NCI-H1048 (cell line): ENCODE measurements around the gene TM7SF3.

Source experiments
- DNase-seq: peaks from one replicate; lab custom pipeline; 2025; lab: John Stamatoyannopoulos, UW

The TM7SF3 gene

DNA sequence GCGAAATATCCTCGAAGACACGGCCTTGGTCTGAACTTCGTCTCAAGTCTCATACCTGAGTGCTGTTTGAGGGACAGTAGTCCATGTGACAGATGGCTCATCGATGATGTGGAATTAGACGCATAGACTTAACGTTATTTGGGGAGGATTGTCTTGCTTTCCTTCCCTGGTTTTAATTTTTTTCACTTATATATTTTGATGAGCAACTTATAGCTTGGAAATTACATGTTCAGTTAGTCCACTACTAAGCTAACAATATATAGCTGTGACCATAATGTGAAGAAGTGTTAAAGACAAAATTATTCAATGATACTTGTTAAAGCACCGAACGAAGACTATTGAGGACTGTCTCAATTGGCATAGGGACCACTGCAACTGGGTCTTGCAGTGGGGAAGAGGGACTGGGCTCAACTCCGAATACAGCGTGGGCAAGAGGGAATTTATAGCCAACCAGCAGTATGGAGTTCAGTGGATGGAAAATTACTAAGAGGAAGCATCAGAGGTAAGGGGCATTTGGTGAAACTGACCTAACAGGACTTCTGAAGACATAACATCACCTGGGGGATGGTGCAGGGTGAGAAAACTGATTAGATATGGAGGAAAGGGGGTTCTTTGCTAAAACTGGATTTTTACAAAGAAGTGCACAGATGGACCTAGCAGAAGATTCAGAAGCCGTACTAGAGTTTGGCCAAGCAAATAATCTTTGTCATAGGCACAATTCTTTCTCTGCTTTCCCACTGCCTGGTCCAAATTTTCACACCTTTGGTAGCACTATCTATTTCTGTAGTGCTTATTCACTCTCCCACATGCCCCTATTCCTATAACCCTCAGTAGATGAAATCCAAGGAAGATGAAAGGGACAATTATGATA lies 910 bp upstream of the TM7SF3 start:
- no peak for DNase-seq

DNA sequence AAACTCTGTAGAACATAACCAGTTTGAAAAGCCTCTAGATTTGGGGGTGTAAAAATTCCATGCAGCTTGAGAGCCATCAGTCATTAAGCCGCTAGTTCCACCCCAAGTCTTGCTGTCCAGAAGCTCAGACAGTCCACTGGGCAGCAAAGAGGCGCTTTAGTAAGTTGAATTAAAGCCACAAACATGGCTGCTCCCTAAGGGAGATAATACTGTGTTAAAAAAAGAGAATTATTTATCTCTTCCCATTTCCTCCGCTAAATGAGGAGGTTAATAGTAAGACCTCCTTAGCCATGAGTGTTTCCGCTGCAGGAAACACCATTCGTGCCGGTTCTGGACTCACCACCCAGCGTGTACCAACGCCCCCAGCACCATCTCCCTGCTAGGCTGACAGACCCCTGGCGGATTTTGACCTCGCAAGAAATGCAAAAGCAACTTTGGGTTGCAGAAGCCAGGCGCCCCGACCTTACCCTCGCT lies 536 bp downstream of the TM7SF3 start:
- DNase-seq, result no peak

DNA sequence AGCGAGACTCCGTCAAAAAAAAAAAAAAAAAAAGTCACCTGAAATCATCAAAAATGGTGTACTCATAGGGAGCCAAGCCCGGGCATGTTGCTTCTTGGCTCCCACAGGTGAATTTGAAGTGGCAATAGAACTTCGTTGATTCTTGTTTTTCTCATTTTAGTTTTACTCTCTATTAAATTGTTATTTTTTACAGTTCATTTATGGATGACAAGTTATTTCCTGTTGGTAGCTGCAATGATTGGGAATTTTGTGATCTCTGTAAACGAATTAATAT lies 1.3 kb downstream of the TM7SF3 start:
- DNase-seq, result no peak

DNA sequence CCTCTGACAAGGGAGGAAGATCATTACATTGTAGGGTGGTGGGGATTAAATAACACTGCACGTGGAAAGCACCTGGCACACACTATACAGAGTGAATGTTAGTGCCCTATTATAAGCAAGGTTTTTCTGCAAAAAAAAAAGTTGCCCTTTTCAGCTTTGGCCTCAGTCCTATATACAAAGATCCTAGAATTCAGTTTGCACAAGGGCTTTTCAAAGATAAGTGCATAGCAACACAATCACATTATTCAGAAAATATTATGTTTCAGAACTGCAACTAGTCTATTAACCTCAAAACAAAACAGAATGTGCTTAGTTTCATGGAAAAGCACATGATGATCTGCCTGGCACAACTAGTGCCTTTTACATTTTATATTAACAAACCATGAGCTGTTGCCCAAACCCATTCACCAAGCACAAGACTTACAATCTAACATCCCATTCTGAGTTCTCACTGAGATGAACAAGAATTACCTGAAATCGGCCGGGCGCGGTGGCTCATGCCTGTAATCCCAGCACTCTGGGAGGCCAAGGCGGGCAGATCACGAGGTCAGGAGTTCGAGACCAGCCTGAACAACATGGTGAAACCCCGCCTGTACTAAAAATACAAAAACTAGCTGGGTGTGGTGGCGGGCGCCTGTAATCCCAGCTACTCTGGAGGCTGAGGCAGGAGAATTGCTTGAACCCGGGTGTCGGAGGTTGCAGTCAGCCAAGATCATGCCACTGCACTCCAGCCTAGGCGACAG lies 1.8 kb downstream of the TM7SF3 start:
- no peak for DNase-seq

DNA sequence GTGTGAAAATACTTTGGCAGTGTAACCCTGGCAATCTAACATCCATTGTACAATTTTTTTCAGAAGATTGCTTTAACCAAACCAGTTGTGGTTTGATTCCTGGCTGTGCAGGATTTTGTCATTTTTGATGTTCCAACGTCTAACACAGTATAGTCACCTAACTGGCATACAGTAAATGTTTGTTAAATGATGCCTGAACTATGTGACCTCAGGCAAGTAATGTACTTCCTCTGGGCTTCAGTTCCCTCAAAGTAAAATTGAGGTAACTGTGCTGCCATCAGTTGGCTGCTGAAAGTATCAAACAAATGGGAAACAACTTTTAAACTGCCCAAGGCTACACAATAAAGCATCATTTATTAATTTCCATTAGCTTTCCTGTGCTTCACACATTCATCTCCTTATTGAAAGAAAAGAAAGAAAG lies 4.3 kb downstream of the TM7SF3 start:
- no peak for DNase-seq

DNA sequence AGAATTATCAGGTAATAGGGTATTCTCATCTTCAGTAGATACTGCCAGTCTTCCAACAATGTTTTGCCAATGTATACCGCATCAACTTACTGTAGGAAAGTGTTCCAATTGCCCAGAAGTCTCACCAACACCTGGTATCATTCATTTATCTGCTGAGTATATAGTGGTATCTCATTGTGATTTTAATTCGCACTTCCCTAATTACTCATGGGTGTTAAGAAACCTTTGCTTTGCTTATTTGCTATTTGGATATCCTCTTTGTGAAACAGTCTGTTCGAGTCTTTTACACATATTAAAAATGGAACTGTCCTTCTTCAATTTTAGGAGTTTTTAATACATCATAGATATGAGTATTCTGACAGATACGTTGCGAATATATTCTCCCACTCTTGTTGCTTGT lies 6.1 kb downstream of the TM7SF3 start:
- DNase-seq, result no peak

DNA sequence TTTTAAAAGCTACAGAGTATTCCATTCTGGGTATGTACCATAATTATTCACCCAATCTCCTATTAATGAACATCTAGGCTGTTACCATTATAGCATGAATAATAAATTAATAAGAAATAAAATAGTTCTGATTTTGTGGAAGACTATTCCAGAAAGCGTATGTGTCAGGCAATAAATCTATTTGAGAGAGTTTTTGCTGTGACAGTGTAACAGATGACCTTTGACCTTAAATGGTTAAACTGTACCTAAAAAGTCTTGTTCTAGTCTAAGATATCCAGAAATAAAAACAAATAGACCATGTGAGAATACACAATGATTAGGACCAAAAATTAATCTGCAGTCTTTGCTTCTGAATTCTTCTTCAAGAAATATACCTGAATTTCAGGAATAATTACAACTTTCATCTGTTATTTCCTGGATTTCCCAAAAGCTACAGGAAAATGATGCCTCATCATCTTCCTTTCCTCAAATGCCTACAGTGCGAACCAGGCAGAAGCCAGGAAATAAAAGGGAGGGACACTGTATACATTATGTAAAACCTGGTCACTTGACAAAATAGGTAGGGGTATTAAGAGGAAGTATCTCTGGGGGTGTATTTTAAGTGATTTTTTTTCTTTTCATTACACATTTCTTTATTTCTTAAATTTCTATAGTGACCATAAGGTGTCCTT lies 7.3 kb downstream of the TM7SF3 start:
- DNase-seq, result no peak

DNA sequence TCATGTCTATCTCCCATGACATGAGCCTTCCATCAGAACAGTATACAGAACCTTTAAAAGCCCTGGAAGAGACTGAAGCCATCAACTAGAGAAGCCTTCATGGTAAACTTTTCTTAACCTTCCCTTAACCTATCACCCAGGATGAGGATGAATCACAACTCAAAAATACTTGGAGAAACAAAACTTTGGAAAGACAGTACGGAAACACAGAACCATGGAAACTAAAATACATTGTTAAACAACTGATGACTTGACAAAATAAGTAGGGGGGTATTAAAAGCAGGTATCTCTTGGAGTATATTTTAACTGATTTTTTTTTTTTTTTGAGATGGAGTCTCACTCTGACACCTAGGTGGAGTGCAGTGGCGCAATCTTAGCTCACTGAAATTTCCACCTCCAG lies 8.7 kb downstream of the TM7SF3 start:
- no peak for DNase-seq

DNA sequence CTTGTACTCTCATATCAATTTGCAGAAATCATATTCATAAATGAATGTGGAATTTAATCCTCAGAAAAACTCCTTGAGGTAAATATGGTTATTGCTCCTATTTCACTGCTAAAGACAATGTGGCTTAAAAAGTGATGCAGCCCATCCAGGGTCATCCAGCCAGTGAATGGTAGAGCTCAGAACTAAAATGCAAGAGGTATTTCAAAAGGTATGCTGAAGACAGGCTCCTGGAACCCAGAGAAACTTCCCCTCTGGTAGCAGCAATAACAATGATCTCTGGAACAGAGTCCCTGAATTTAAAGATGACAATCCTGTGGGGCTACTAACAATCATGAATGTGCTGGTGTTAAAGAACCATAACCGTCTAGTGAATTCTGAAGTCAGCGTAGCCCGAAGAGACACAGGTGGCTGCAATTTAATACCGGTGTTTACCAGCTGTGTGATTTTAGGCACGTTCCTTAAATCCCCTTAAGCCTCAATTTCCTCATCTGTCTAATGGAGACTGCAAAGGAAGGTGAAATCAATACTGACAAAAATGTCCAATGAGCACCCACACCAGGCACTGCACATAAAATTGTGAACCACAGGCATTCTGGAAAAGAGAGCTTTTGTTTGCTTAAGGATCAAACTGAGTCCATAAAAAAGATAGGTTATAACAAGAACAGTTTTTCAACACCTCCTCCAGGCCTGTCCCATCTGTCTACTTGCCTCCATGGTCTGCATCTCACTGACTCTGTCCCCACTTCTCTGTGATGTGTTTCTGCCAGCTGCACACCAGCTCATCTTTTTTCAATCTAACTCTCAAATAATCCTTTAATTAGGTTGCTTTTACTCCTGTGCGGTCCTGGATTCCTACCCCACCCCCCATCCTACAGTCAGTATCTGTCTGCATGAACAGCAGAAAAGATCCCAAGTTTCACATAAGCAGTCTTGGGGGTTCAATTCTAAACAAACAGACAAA lies 10.5 kb downstream of the TM7SF3 start:
- no peak for DNase-seq

DNA sequence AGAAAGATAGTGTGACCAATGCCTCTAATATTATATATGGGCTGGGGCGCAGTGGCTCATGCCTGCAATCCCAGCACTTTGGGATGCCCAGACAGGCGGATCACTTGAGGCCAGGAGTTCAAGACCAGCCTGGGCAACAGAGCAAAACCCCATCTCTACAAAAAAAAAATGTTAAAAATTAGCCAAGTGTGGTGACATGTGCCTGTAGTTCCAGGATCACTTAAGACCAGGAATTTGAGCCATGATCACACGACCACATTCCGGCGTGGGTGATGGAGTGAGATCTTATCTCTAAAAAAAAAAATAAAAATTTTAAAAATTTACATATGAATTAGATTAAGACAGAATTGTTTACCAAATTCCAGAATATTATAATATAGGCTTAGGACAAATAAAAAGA lies 12.0 kb downstream of the TM7SF3 start:
- DNase-seq, result no peak

DNA sequence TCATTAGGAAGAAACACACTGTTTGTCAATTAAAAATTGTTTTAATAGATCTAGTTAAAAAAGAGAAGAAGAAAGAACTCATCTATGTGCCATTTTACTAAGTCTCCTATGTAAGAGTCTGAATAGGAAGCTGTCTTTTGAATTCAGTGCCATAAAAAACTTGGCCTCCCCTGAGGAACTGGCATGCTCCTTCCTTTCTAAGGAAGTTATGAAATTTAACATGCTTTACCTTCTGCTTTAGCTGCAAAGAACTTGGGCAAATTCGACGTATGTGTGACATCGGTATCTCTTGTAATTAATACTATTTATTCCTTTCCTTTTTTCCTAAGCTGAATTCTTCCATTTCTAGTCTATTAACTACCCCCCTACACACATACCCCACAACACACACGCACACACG lies 12.5 kb downstream of the TM7SF3 start:
- DNase-seq, result no peak

DNA sequence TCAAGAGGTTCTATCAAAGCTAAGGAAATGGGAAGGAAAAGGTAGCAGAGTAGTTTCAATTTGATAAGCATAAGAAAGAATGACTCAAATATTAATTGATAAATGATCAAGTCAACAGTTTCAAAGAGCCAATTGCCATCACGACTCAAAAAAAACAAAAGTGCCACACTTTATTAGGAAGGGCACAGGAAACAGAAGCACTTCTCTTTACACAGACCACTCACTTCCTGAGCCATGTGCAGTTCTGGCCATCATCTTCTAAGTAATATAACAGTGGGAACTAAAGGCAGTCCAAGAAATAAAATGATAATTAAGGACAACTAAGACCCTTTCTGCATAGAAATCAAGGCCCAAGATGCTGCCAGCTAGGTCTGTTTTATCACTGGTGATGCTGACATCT lies 13.2 kb downstream of the TM7SF3 start:
- DNase-seq, result no peak

DNA sequence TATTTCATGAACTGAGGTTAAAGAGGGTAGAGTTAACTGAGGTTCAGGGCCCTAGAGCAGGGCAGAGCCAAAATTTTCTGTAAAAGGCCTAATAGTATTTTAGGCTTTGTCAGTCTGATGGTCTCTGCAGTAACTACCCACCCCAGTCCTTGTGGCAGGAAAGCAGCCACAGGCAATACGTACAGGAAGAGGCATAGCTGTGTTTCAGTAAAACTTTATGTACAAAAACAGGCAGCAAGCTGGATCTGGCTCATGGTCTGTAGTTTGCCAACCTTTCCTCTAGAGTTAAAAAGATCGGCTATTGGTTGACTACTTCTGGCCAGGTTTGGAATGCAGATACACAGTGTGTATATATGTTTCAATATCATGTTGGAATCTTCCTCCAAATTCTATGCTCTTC lies 17.2 kb downstream of the TM7SF3 start:
- DNase-seq, result no peak

DNA sequence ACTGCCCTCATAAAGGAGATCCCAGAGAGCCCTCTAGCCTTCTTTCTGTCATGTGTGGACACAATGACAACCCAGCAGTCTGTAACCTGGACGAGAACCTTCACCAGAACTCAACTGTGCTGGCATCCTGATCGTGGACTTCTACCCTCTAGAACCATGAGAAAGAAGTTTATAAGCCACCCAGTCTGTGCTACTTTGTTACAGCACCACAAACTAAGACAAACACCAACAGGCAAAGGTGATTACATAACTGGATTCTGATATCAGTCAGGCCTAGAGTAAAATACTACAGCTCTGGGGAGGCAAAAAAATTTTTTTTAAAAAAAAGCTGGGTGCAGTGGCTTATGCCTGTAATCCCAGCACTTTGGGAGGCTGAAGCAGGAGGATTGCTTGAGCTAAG lies 18.5 kb downstream of the TM7SF3 start:
- DNase-seq, result no peak

DNA sequence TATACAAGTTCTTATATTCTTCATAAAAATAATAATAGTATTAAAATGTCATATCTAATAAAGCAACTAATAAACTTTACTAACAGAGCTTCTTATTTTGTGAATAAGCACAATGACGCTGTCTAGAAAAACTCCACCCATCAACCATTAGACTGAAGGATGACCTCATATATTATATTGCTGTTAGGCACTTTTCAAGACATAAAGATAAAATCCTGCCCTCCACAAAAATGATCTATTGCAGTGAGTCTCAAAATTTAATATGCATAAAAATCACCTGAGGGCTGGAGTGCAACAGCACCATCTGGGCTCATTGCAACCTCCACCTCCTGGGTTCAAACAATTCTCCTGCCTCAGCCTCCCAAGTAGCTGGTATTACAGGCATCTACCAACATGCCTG lies 20.1 kb downstream of the TM7SF3 start:
- DNase-seq, result no peak

DNA sequence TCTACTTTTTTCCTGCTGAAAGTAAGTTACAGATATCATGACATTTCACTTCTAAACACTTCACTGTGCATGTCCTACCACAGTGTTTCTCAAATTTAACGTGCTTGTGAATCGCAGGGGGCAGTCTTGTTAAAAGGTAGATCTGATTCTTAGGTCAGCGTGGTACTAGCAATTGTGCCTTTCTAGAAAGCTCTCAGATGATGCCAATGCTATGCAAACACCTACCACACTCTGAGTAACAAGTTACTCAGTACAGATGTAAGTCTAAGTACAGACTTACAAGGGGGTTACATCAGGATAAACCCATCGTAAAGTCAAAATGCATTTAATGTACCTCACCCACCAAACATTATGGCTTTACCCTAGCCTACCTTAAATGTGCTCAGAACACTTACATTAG lies 22.4 kb downstream of the TM7SF3 start:
- no peak for DNase-seq

DNA sequence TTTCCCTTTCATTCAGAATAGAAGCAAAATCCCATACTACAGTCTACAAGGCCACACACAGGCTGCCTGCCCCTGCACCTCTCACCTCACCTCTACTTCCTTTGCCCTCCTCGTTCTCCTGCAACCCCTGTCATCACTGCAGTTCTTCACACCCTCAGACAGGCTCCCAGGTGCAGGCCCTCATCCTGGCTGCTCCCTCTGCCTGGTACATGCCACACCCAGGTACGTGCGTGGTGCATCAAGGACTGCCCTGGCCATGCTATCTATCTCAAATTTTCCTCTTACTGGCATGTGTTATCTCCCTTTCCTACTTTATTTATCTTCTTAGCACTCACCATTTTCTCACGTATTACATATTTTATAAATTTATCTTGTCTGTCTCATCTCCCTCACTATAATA lies 24.3 kb downstream of the TM7SF3 start:
- DNase-seq, result no peak

DNA sequence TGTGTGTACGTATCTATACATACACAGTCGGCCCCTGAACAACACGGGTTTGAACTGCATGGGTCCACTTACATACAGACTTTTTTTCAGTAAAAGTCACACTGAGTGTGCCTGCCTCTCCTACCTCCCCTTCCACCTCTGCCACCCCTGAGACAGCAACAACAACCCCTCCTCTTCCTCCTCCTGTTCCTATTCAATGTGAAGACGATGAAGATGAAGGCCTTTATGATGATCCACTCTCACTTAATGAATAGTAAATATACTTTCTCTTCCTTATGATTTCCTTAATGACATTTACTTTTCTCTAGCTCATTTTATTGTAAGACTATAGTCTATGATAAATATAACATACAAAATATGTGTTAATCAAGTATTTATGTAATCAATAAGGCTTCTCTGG lies 25.5 kb downstream of the TM7SF3 start:
- DNase-seq, result no peak

DNA sequence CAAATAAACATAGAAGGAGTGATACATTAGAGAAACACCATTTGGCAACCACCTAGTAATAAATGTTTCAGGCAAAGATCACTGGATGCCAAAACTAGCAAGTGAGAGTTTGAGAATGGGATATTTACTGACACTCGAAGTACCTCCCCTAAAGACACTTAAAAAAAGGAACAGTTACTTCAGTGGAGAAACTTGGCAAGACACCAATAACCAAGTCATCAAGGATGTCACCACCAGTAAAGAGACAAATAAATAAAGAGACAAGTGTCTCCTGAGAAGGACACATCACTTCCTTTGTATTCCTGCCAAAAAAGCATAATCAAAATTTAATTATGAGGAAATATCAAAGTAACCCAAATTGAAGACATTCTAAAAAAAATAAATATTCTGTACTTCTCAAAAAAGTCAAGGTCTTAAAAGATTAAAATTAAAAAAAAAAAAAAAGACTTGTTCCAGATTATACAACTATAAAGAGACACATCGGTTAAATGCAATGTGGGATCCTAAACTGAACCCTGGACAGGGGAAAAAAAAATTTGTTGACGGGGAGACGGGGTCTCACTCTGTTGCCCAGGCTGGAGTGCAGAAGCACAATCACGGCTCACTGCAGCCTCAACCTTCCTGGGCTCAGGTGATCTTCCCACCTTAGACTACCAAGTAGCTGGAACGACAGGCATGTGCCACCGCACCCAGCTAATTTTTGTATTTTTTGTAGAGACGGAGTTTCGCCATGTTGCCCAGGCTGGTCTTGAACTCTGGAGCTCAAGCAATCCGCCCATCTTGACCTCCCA lies 26.4 kb downstream of the TM7SF3 start:
- DNase-seq, result no peak

DNA sequence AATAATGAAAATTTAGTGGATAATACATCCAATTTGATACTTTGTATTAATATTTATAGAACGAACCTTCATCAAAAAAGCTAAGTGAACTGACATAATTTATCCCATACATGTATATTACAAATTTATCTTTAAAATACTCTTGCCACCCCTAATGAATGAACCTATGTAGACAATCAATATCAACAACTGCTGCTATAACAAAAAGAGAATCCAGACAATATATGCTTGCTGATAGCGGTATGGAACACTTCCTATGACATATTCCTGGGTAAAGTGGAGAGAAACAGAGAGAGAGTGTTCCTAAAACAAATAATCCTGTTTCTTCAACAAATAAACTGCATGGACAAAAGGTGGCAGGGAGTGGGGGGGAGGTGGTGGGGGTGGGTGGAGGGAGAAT lies 31.3 kb downstream of the TM7SF3 start:
- no peak for DNase-seq

DNA sequence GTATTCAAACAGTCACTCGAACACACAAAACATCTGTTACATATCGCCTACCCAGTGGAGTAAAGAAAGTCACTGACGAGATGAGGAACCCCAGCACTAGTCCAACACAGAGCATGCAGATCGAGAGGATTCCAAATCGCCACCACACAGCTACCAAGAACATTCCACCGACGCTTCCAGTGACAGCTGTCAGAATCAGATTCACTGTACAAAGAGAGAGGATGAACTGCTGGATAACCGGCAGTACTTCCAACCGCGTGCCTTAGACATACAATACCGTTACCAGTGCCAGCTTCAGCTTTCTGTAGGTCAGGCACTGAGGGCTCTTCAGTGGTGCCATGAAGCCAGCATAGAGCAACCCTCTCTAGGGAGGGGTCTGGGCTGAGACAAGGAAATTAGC lies 34.5 kb downstream of the TM7SF3 start:
- no peak for DNase-seq
